GM12874 (cell line): ENCODE results near the gene C9orf72.

Experiments used
- TF ChIP-seq, protein P1 (sequence below): IDR thresholded peaks from 2 replicates; pipeline ENCODE4 v1.5.1; 2011; ENCODE audit warnings: low read depth, mild to moderate bottlenecking, control low read depth, low read length, moderate library complexity; ENCODE audit not compliant: insufficient read depth

Gene C9orf72

GRCh38 chr9:27538647-27539046 lies 34.6 kb downstream of the C9orf72 start:
- TF ChIP-seq, protein P1, sequence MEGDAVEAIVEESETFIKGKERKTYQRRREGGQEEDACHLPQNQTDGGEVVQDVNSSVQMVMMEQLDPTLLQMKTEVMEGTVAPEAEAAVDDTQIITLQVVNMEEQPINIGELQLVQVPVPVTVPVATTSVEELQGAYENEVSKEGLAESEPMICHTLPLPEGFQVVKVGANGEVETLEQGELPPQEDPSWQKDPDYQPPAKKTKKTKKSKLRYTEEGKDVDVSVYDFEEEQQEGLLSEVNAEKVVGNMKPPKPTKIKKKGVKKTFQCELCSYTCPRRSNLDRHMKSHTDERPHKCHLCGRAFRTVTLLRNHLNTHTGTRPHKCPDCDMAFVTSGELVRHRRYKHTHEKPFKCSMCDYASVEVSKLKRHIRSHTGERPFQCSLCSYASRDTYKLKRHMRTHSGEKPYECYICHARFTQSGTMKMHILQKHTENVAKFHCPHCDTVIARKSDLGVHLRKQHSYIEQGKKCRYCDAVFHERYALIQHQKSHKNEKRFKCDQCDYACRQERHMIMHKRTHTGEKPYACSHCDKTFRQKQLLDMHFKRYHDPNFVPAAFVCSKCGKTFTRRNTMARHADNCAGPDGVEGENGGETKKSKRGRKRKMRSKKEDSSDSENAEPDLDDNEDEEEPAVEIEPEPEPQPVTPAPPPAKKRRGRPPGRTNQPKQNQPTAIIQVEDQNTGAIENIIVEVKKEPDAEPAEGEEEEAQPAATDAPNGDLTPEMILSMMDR = no peak

GRCh38 chr9:27537756-27538155 lies 35.5 kb downstream of the C9orf72 start:
- TF ChIP-seq, protein P1 = no peak

DNA sequence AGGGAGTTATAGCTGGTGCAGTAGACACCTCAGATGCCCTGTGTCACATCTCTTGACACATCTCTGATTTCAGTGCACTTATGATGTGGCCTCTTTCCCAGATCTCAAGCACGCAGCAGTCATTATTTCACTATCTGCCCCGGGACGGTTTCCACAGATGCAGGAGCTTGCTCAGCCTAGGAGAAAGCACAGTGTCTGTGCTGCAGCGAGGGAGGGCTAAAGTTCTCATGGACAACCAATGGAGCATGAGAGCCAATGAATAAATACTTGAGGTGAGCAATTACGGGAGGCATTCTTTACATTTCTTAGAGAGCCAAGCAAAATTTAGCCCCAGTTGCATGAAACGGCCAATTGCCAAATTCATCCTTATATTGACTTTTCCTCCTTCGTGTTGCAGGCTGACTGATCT lies 36.2 kb downstream of the C9orf72 start:
- TF ChIP-seq, protein P1 = no peak

DNA sequence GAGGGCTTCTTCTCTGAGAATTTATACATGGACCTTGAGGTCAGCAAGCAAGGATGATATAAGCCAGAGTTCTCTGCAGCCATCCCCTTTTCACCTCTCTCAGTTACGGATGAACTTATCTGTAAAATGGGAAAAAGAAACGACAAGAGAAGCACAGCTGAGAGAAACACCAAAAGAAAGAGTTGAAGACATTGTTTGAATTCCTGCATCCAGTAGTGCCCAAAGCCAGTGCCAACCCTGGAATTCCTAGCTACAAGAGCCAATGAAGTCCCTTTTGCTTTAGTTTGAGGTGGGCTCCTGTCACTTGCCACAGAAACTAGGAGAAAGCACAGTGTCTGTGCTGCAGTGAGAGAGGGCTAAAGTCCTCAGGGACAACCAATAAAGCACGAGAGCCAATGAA lies 37.1 kb downstream of the C9orf72 start:
- TF ChIP-seq, protein P1 = no peak

DNA sequence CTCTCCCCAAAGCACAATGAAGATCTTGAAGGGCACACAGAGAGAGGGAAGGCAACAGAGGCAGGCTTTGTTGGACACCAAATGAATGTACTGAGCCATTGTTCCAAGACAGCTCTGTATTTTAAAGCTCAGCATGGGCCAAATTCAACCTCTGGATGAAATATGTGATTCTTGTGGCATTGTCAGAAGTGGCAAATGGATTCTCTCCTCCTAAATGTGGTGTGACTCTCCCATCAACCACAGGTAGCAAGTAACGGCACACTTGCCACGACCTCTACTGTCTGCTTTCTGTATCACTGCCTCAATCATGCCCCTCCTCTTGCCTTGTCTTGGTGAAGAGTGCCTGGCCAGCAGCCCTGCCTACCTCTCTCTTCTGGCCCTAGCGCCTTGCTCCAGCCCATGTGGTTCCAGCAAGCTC lies 37.6 kb downstream of the C9orf72 start:
- TF ChIP-seq, protein P1 = peak; percentile 53

- TF ChIP-seq, protein P1 = no peak
Observed at GRCh38 chr9:27534658-27535209, 38.5 kb downstream of the C9orf72 start.

GRCh38 chr9:27534131-27534530 lies 39.1 kb downstream of the C9orf72 start:
- TF ChIP-seq, protein P1 = no peak
